Neuron (in vitro differentiated cells): ENCODE measurements around the gene GIPC1.
A peak's percentile ranks its signal among the peaks of the same experiment; 100 is the strongest.

Experiments used
- H2AFZ ChIP-seq: one replicate; pipeline ENCODE4 v1.6.1; 2013; ENCODE audit warnings: low read depth, mild to moderate bottlenecking, inconsistent platforms, low read length, moderate library complexity
- H3K27me3 ChIP-seq: one replicate; pipeline ENCODE4 v1.6.1; 2013; ENCODE audit warnings: low read length; ENCODE audit not compliant: insufficient read depth
- H3K36me3 ChIP-seq: one replicate; pipeline ENCODE4 v1.6.1; 2013; ENCODE audit warnings: low read length; ENCODE audit not compliant: insufficient read depth
- H3K4me1 ChIP-seq: one replicate; pipeline ENCODE4 v1.6.1; 2013; ENCODE audit warnings: low read length; ENCODE audit not compliant: insufficient read depth
- H3K4me3 ChIP-seq: 2 replicates; pipeline ENCODE4 v1.5.1; 2013; ENCODE audit warnings: mild to moderate bottlenecking, low read length, moderate library complexity
- H3K9me3 ChIP-seq: one replicate; pipeline ENCODE4 v1.6.1; 2013; ENCODE audit warnings: low read length

GIPC1 gene

GRCh38 chr19:14529254-14530004, 33.5 kb upstream of the GIPC1 start, which contains the start of gene TECR:
Gene TECR, plus strand, starts transcription at chr19:14529594. Its CDS starts 103 bp downstream, at chr19:14529697.
- peak within 1 kb of the TSS; percentile 71 for H3K4me3 ChIP-seq
- peaks cover 5% of the 10 kb centered on the region for H3K36me3 ChIP-seq
- H3K27me3 ChIP-seq, result no peaks in the 10 kb centered on the region
- H2AFZ ChIP-seq, result peak within 1 kb of the TSS; percentile 58
- H3K4me1 ChIP-seq, result peaks cover 9% of the 10 kb centered on the region
- H3K9me3 ChIP-seq, result no peaks in the 10 kb centered on the region

- H3K9me3 ChIP-seq, result no peaks in the 10 kb centered on the region
- peak overlapping the region; percentile 38 for H3K4me3 ChIP-seq
- peak overlapping the region; percentile 48 for H2AFZ ChIP-seq
- peaks cover 9% of the 10 kb centered on the region for H3K4me1 ChIP-seq
- H3K27me3 ChIP-seq, result no peaks in the 10 kb centered on the region
- H3K36me3 ChIP-seq, result peaks cover 5% of the 10 kb centered on the region
These were observed 32.7 kb upstream of the GIPC1 start for GRCh38 chr19:14528419-14529253.

GRCh38 chr19:14526423-14526822, 30.5 kb upstream of the GIPC1 start:
- Histone ChIP-seq H3K9me3 (no peaks in the 10 kb centered on the region), H3K4me1 (peaks cover 9% of the 10 kb centered on the region), H3K4me3 (no peak overlapping the region), H3K36me3 (no peaks in the 10 kb centered on the region), H3K27me3 (no peaks in the 10 kb centered on the region), H2AFZ (no peak overlapping the region)

GRCh38 chr19:14525729-14526128, 29.8 kb upstream of the GIPC1 start:
- H2AFZ ChIP-seq, result no peak overlapping the region
- H3K4me1 ChIP-seq, result peaks cover 7% of the 10 kb centered on the region
- no peak overlapping the region for H3K4me3 ChIP-seq
- H3K36me3 ChIP-seq, result no peaks in the 10 kb centered on the region
- no peaks in the 10 kb centered on the region for H3K9me3 ChIP-seq
- H3K27me3 ChIP-seq, result no peaks in the 10 kb centered on the region

GRCh38 chr19:14520543-14520942, 24.6 kb upstream of the GIPC1 start:
- Histone ChIP-seq H2AFZ (no peak overlapping the region), H3K27me3 (no peaks in the 10 kb centered on the region), H3K36me3 (peaks cover 14% of the 10 kb centered on the region), H3K4me1 (peaks cover 30% of the 10 kb centered on the region), H3K9me3 (no peaks in the 10 kb centered on the region), H3K4me3 (no peak overlapping the region)

GRCh38 chr19:14519860-14520407, 24.0 kb upstream of the GIPC1 start:
- Histone ChIP-seq H3K27me3 (no peaks in the 10 kb centered on the region), H2AFZ (no peak overlapping the region), H3K4me3 (no peak overlapping the region), H3K4me1 (peaks cover 36% of the 10 kb centered on the region), H3K9me3 (no peaks in the 10 kb centered on the region), H3K36me3 (peaks cover 21% of the 10 kb centered on the region)

GRCh38 chr19:14519245-14519859, 23.4 kb upstream of the GIPC1 start:
- peaks cover 26% of the 10 kb centered on the region for H3K36me3 ChIP-seq
- no peak overlapping the region for H2AFZ ChIP-seq
- H3K27me3 ChIP-seq, result no peaks in the 10 kb centered on the region
- H3K4me3 ChIP-seq, result no peak overlapping the region
- no peaks in the 10 kb centered on the region for H3K9me3 ChIP-seq
- H3K4me1 ChIP-seq, result peaks cover 36% of the 10 kb centered on the region

- Histone ChIP-seq H3K4me3 (peak within 1 kb of the TSS; percentile 88), H3K36me3 (peaks cover 31% of the 10 kb centered on the region), H2AFZ (no peak within 1 kb of the TSS), H3K27me3 (no peaks in the 10 kb centered on the region), H3K4me1 (peaks cover 36% of the 10 kb centered on the region), H3K9me3 (no peaks in the 10 kb centered on the region)
These were observed 22.0 kb upstream of the GIPC1 start, which contains the start of gene DNAJB1 for GRCh38 chr19:14517840-14518505. Gene DNAJB1, minus strand, starts transcription at chr19:14518397. Its CDS starts 48 bp downstream, at chr19:14518349.

GRCh38 chr19:14517446-14517839, 21.5 kb upstream of the GIPC1 start:
- H3K4me3 ChIP-seq, result peak overlapping the region; percentile 88
- no peaks in the 10 kb centered on the region for H3K27me3 ChIP-seq
- peaks cover 31% of the 10 kb centered on the region for H3K36me3 ChIP-seq
- no peaks in the 10 kb centered on the region for H3K9me3 ChIP-seq
- H2AFZ ChIP-seq, result no peak overlapping the region
- peaks cover 36% of the 10 kb centered on the region for H3K4me1 ChIP-seq

- Histone ChIP-seq H3K27me3 (no peaks in the 10 kb centered on the region), H2AFZ (no peak overlapping the region), H3K4me3 (peak overlapping the region; percentile 88), H3K9me3 (no peaks in the 10 kb centered on the region), H3K36me3 (peaks cover 31% of the 10 kb centered on the region), H3K4me1 (peaks cover 36% of the 10 kb centered on the region)
These were observed 21.0 kb upstream of the GIPC1 start for GRCh38 chr19:14516746-14517438.

GRCh38 chr19:14516048-14516534, 20.2 kb upstream of the GIPC1 start:
- Histone ChIP-seq H3K27me3 (no peaks in the 10 kb centered on the region), H2AFZ (no peak overlapping the region), H3K4me1 (peaks cover 36% of the 10 kb centered on the region), H3K36me3 (peaks cover 31% of the 10 kb centered on the region), H3K4me3 (peak overlapping the region; percentile 88), H3K9me3 (no peaks in the 10 kb centered on the region)
